Amygdala (tissue), 56 donors: ENCODE measurements around the gene CAMK4.
"Not testable (repeated sequence)": the region's sequence is repeated elsewhere in the genome, so short reads cannot be mapped to it uniquely, and the experiment has no call there.

Experiments
- DNase-seq, 56 donors: peaks; one replicate each; lab custom pipeline; 2025; lab: John Stamatoyannopoulos, UW

The CAMK4 gene

GRCh38 chr5:111408817-111409216 is 184.6 kb downstream of the CAMK4 start:
- DNase-seq: no peak

GRCh38 chr5:111409266-111409665 is 185.1 kb downstream of the CAMK4 start:
- not testable (repeated sequence) for DNase-seq

GRCh38 chr5:111410067-111410466 is 185.9 kb downstream of the CAMK4 start:
- DNase-seq: not testable (repeated sequence)

- DNase-seq: no peak
Observed at GRCh38 chr5:111411301-111411700, 187.1 kb downstream of the CAMK4 start.

GRCh38 chr5:111412593-111412992 is 188.4 kb downstream of the CAMK4 start:
- no peak for DNase-seq

- no peak for DNase-seq
Observed at GRCh38 chr5:111415053-111415452, 190.9 kb downstream of the CAMK4 start.

- DNase-seq: no peak
Observed at GRCh38 chr5:111422245-111422644, 198.1 kb downstream of the CAMK4 start.

- DNase-seq: no peak
Observed at GRCh38 chr5:111422747-111423720, 198.8 kb downstream of the CAMK4 start.

- DNase-seq: no peak
Observed at GRCh38 chr5:111425205-111425604, 201.0 kb downstream of the CAMK4 start.

GRCh38 chr5:111427762-111428161 is 203.6 kb downstream of the CAMK4 start:
- DNase-seq: no peak

- no peak for DNase-seq
Observed at GRCh38 chr5:111432883-111433536, 208.8 kb downstream of the CAMK4 start.

GRCh38 chr5:111434800-111435199 is 210.6 kb downstream of the CAMK4 start:
- DNase-seq: no peak

- DNase-seq: no peak
Observed at GRCh38 chr5:111439473-111440075, 215.4 kb downstream of the CAMK4 start.

- DNase-seq: no peak
Observed at GRCh38 chr5:111447099-111447498, 222.9 kb downstream of the CAMK4 start.

GRCh38 chr5:111447822-111448221 is 223.6 kb downstream of the CAMK4 start:
- DNase-seq: no peak

GRCh38 chr5:111453295-111453694 is 229.1 kb downstream of the CAMK4 start:
- DNase-seq: no peak

- DNase-seq: no peak
Observed at GRCh38 chr5:111453747-111454146, 229.6 kb downstream of the CAMK4 start.

- DNase-seq: no peak
Observed at GRCh38 chr5:111454198-111454622, 230.0 kb downstream of the CAMK4 start.

- DNase-seq: no peak
Observed at GRCh38 chr5:111454776-111455175, 230.6 kb downstream of the CAMK4 start.

- DNase-seq: peak in 16 of 56 donors; percentile 2 to 54 (median 10)
Observed at GRCh38 chr5:111461255-111461671, 237.1 kb downstream of the CAMK4 start.

GRCh38 chr5:111461934-111462333 is 237.8 kb downstream of the CAMK4 start:
- no peak for DNase-seq
